HG02678 (cell line): ENCODE measurements around the gene OBSCN.

ENCODE experiments used
- ATAC-seq: cut with Tn5 transposase; IDR thresholded peaks from one replicate; pipeline ENCODE4 v1.9.1; 2021; ENCODE audit warnings: mild to moderate bottlenecking, moderate library complexity; ENCODE audit not compliant: unreplicated experiment

OBSCN gene

DNA sequence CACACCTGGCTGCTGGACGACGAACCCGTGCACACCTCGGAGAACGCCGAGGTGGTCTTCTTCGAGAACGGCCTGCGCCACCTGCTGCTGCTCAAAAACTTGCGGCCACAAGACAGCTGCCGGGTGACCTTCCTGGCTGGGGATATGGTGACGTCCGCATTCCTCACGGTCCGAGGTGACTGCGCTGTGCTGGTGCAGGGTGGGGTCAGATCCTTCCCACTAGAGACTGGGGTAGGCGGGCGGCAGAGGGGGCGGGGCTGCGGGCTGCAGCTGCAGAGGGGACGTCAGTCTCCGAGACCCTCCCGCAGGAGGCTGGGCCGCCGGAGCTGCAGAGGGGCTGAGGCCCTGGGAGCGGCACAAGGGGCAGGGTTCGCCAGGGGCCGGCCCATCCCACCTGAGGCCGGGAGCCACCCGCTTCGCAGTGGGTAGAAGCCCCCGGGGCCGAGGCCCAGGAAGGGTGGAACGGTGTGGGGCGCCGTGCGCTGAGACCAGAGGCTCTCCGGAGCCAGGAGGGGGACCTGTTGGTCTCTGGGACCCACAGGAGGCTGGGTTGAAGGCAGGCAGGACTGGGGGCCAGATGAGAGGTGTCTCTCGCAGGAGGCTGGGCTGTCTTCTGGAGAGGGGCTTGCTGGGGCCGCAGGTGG lies 108.2 kb downstream of the OBSCN start:
- no peak for ATAC-seq

DNA sequence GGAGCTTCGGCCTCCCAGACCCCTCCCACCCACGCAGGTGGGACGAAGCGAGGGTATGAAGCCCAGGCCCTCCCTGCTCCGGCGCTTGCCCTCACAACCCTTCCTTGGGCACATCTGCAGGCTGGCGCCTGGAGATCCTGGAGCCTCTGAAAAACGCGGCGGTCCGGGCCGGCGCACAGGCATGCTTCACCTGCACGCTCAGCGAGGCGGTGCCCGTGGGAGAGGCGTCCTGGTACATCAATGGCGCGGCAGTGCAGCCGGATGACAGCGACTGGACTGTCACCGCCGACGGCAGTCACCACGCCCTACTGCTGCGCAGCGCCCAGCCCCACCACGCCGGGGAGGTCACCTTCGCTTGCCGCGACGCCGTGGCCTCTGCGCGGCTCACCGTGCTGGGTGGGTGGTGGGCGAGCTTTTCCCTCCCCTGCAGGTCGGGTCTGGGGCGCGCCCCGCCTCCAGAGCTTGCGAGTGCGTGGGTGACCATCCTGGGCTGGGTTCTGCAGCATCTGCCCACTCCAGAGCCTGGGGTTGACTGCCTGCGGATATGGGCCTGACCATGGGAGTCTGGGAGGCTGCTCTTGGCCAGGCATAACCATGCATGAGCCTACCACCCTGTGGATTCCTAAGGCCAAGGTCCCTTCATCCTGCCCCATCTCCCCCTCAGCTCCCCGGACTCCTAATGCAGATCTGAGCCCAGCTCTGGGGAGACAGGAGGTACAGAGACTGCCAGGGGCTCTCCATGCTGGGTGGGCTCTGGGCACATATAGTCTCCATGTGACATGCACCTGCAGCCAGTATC lies 108.9 kb downstream of the OBSCN start:
- ATAC-seq: no peak

GRCh38 chr1:228317411-228317828 lies 109.6 kb downstream of the OBSCN start:
- no peak for ATAC-seq

GRCh38 chr1:228317891-228318810 lies 110.3 kb downstream of the OBSCN start:
- no peak for ATAC-seq

- ATAC-seq: no peak
Measured at GRCh38 chr1:228318823-228319241, 111.0 kb downstream of the OBSCN start.

DNA sequence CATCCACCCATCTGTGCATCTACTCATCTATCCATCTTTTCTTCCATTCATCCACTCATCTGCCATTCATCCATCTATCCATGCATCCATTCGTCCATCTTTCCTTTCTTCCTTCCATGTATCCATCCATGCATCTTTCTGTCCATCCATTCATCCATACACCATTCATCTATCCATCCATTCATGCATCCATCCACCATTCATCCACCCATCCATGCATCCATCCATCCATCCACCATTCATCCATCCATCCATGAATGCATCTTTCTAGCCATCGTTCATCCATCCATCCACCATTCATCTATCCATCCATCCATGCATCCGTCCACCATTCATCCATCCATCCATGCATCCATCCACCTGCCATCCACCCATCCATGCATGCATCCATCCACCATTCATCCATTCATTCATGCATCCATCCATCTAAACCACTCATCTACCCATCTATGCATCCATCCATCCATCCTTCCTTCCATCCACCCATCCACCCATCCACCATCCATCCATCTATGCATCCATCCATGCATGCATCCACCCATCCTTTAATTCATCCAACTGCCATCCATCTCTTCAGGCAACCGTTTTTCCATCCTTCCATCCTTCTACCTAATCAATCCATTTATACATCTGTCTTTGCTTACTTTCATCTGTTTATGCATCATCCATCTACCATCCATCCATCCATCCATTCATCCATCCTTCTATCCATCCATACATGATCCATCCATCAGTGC lies 111.7 kb downstream of the OBSCN start:
- no peak for ATAC-seq

DNA sequence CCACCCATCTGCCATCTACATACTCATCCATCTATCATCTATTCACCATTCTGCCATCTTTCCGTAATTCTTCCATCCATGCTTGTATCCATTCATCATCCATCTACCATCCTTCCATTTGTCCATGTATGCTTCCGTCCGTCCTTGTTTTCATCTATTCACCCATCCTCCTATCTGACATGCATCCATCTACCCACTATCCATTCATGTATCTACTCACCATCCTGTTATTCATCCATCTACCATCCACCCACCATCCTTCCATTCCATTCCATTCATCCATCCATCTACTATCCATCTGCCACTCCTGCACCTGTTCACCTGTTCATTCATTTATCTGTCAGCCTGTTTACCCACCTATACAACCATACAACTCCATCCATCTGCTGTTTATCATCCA lies 112.5 kb downstream of the OBSCN start:
- ATAC-seq: no peak

DNA sequence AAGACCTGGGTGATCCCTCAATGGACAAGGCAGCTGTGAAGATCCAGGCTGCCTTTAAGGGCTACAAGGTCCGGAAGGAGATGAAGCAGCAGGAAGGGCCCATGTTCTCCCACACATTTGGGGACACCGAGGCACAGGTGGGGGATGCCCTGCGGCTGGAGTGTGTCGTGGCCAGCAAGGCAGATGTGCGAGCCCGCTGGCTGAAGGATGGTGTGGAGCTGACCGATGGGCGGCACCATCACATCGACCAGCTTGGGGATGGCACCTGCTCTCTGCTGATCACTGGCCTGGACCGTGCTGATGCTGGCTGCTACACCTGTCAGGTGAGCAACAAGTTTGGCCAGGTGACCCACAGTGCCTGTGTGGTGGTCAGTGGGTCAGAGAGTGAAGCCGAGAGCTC lies 113.6 kb downstream of the OBSCN start:
- ATAC-seq: no peak

DNA sequence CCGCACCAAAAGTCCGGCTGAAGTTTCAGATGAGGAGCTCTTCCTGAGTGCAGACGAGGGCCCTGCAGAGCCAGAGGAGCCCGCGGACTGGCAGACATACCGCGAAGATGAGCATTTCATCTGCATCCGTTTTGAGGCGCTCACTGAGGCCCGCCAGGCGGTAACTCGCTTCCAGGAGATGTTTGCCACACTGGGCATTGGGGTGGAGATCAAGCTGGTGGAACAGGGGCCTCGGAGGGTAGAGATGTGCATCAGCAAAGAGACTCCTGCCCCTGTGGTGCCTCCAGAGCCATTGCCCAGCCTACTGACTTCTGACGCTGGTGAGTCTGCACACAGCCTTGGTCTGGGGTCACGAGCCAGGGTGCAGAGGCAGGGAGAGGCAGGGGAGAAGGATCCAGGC lies 114.1 kb downstream of the OBSCN start:
- no peak for ATAC-seq

DNA sequence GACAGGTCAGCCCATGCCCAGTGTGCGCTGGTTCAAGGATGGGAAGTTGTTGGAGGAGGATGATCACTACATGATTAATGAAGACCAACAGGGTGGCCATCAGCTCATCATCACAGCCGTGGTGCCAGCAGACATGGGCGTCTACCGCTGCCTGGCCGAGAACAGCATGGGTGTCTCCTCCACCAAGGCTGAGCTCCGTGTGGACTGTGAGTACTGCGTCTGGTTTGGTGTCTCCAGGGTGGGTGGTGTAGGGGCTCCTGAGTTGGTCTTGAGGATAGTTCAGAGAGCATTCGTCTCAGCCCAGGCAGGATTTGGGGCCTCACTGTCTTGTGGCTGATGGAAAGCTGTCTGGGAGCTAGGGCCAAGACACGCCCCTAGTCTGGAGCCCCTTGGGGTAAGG lies 115.6 kb downstream of the OBSCN start:
- no peak for ATAC-seq

DNA sequence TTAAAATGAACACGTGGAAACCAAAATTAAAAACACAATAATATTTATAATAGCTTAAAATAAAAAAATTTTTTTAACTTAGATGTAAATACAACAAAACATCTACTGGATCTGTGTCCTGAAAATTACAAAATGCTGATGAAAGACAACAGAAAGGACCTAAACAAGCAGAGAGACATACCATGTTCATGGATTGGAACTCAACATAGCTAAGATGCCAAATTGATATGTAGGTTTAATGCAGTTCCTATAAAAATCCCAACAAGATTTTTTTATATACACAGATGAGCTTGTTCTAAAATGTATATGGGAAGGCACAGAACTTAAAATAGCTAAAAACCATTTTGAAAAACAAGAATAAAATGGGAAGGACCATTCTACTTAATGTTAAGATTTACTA lies 117.4 kb downstream of the OBSCN start:
- no peak for ATAC-seq

- no peak for ATAC-seq
Measured at GRCh38 chr1:228329887-228330286, 122.0 kb downstream of the OBSCN start.

- no peak for ATAC-seq
Measured at GRCh38 chr1:228332797-228333738, 125.2 kb downstream of the OBSCN start.

GRCh38 chr1:228333739-228334115 lies 125.9 kb downstream of the OBSCN start:
- no peak for ATAC-seq

DNA sequence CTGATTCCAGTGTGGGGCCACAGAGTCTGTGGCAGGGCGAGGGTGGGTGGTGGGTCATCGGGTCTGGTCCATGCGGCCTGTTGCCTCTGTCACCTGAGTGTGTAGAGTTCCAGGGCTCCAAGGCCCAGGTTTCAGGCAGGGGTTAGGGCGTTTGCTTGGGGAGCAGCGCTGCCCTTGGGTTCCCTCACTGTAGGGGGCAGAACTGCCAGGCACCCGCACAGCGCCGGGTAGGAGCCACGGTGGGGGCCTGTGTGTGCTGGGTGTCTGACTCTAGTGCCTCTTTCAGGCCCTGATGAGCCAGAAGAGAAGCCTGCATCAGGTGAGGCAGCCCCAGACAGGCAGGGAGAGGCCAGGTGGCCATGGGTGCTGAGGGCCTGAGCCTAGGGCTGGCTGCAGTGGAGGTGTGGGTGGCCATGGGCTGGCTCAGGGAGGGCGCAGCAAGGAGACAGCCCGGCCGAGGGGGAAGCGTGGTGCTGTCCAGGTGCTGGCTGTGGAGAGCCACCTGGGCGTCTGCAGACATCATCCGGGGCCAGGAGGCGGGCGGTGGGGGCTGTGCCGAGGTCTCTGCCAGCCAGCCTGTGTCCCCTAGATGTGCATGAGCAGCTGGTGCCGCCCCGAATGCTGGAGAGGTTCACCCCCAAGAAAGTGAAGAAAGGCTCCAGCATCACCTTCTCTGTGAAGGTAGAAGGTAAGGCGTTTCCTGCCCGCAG lies 126.5 kb downstream of the OBSCN start:
- ATAC-seq: no peak

- ATAC-seq: no peak
Measured at GRCh38 chr1:228334954-228335353, 127.1 kb downstream of the OBSCN start.

DNA sequence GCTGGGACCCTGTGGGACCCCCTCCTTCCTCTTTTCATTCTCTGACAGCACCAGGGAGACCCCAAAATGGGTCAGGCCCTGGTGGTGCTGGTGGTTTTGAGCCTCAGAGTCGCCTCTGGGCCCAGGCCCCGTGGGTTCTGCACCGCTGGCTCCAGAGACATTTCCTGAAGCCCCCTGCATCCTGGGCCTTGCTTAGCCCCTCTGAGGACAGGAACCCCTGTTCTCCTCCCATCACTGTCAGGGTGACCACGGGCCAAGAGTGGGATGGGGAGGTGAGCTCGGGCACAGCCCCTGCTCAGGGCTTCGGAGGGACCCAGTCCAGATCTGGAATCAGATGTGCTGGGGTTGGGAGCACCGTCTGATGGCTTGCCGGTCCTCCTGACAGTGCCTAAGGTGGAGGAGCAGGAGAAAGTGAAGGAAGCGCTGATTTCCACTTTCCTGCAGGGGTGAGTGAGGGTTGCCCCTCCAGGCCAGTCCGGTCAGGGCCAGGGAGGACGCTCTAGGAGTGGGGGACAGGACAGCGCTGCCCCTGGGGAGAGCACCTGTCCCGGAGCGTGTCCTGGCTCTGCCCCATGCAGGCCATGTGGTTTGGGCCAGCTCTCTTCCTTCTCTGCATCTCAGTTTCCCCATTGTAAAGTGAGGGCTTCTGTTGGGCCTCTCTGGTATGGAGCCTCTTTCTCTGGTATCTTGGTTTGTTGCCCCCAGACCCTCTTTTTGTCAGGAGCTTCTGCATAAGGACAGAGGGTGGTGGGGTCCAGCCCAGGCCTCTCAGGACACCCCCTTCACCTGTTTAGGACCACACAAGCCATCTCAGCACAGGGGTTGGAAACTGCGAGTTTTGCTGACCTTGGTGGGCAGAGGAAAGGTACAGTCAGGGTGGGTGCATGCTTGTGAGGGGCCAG lies 127.8 kb downstream of the OBSCN start:
- no peak for ATAC-seq
